ENCODE data around the gene PRRT2.

PRRT2 gene

DNA sequence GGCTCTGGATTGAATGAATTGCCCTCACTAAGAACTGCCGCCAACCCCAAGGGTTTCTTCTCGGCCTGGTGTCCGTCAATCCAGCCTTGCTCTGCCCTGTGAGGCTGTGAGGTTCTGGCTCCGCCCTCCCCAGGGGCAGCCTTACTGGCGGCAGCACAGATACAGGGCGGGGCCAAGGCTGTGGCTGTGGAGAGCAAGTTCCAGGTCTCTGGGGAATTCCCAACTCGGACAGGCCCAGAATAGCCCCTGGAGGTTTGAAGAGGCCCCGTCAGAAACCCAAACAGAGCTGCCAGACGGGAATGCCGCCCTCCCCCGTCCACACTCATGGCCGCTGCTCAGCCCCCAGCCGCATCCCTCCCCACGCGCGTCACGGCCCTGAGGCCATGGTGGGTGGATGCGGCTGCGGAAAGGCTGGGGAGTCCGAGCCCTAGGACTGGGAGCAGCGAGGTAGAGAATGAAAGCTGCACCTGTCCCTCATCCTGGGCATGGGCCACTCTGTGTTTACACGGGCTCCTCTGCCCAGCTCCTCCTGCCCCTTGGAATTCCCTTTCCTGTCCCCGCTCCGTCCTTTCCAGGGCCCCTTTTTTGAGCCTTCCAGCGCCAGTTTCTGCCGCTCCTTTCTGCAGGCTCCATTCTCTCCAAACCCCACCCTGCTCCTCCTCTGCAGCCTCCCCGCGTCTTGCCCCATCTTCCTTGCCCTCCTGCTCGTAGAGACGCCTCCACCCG, 660 bp upstream of the PRRT2 start:
- peak in 1 of 2 donors; percentile 80 for DNase-seq (ENCODE audit: low read depth in 2 of 2)

DNA sequence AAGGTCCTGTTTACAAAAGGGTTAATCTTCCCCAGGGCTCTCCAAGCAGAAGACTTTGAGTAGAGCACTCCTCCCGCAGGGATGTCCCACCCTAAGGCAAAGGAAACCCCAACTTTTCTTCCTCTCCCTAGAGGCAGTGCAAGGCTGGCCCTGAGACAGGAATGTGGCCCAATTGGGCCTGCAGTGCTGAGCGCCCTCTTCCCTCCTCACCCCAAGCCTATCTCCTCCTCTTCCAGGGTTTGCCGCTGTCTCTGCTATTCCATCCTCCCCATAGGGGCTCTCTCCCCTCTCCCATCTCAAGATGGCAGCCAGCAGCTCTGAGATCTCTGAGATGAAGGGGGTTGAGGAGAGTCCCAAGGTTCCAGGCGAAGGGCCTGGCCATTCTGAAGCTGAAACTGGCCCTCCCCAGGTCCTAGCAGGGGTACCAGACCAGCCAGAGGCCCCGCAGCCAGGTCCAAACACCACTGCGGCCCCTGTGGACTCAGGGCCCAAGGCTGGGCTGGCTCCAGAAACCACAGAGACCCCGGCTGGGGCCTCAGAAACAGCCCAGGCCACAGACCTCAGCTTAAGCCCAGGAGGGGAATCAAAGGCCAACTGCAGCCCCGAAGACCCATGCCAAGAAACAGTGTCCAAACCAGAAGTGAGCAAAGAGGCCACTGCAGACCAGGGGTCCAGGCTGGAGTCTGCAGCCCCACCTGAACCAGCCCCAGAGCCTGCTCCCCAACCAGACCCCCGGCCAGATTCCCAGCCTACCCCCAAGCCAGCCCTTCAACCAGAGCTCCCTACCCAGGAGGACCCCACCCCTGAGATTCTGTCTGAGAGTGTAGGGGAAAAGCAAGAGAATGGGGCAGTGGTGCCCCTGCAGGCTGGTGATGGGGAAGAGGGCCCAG, 1.0 kb downstream of the PRRT2 start:
- no peak for DNase-seq (ENCODE audit: low read depth in 2 of 2)

DNA sequence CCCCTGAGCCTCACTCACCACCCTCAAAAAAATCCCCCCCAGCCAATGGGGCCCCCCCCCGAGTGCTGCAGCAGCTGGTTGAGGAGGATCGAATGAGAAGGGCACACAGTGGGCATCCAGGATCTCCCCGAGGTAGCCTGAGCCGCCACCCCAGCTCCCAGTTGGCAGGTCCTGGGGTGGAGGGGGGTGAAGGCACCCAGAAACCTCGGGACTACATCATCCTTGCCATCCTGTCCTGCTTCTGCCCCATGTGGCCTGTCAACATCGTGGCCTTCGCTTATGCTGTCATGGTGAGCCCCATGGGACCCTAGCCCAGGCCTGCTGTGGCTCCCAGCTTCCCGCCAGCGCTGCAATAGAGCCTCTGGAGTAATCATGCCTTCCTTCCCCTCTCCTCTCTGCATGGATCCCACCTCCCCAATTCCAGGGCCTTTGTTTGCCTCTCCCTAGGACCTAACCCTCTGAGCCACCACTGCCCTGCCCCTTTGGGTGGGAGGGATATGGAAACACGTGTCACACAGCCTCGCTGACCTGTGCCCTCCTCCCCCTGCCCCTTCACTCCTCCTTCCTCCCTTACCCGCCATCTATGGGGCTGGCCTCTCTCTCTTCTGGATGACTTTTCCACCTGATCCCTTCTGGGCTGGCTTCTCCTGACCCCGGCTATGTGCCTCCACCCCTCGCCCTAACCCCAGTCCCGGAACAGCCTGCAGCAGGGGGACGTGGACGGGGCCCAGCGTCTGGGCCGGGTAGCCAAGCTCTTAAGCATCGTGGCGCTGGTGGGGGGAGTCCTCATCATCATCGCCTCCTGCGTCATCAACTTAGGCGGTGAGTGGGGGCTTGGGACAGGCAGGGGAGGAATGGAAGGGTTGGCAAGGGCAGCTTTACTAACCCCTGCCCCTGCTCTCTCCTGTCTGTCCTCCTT, 1.9 kb downstream of the PRRT2 start:
- DNase-seq (ENCODE audit: low read depth in 2 of 2) = no peak

DNA sequence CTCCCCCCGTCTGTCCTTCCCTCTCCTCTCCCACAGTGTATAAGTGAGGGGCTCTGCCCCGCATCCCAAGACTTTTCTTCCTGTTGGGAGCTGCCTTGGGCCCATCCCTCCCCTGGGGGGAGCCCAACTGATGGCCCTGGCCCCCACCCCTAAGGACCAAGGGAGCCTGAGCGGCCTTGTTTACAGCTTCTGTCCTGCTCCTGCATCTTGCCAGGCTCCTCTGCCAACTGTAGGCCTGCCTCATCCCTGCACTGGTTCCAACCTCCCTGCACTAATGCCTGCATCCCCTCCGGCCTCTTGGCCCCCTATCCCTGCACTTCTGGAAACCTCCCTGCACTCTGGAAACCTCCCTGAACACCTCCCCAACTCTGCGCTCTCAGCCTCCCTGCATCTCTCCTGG, 2.6 kb downstream of the PRRT2 start:
- DNase-seq (ENCODE audit: low read depth in 2 of 2) = no peak

DNA sequence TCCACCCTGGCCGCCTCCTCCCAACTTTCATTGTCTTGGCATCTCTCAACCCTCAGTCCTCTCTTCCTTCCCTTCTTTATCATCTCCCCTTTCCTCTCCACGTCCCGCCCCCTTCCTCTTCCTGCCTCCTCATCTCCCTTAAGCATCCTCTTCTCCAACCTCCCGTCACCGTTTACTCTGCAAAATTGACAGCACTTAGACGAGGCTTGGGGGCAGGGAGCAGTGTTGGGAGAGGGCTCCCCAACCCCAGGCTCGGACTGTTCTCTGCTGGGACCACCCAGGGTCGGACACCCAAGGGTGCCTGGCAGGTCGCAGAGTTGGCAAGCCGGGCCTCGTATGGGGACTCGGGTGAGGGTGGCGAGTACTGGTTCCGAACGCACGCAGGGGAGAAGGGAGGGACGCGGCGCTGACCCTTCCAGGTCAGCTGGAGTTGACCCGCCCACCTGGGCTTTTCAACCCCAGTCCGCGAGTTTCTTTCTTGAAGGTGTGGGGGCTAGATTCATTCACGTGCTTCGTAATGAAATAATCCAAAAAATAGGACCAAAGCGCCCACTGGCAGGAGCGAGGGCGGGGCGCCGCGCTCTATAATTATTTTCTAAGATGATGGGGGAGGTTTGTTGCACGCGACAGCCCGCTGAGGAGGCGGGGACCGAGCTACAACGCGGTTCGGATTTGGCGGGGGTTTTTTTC, 3.2 kb downstream of the PRRT2 start:
- no peak for DNase-seq (ENCODE audit: low read depth in 2 of 2)

DNA sequence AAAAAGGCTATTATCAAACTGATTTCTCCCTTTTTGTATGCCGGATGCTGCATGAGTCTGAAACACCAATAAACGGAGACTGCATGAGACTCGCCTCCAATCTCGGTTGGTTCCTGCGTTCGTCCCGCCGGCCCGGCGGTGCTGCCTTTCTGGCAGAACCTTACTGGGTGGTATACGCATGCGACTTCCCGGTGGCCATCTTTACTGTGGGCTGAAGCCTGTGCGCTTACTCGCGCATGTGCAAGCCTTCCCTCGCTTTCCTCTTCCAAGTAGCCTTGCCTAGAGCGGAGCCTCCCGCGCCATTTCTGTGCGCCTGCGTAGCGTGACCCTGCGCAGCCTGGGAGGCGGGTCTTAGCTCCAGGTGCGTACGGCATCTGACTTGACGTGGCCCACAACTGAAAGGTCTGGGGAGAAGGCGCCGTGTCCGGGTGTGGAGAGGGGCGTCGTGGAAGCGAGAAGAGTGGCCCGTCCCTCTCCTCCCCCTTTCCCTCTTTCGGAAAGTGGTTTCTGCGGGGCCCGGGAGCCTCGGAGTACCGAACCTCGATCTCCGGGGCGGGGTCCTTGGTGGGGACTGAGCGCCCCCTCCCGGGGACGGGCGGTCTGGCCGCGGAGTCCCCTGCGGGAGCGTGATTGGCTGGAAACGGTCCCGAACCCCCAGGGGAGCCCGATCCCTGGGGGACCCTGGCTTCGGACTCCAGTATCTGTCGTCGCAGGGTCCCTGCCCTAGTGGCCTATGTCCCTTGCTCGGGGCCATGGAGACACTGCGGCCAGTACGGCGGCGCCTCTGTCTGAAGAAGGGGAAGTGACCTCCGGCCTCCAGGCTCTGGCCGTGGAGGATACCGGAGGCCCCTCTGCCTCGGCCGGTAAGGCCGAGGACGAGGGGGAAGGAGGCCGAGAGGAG, 4.0 kb downstream of the PRRT2 start, which contains the start of gene PAGR1:
TSS of gene PAGR1 (plus strand) at position 360 of the 901 bp plus-strand sequence. CDS start at position 734, 374 bp downstream.
- peak; percentile 96 to 97 for DNase-seq (ENCODE audit: low read depth in 2 of 2)

DNA sequence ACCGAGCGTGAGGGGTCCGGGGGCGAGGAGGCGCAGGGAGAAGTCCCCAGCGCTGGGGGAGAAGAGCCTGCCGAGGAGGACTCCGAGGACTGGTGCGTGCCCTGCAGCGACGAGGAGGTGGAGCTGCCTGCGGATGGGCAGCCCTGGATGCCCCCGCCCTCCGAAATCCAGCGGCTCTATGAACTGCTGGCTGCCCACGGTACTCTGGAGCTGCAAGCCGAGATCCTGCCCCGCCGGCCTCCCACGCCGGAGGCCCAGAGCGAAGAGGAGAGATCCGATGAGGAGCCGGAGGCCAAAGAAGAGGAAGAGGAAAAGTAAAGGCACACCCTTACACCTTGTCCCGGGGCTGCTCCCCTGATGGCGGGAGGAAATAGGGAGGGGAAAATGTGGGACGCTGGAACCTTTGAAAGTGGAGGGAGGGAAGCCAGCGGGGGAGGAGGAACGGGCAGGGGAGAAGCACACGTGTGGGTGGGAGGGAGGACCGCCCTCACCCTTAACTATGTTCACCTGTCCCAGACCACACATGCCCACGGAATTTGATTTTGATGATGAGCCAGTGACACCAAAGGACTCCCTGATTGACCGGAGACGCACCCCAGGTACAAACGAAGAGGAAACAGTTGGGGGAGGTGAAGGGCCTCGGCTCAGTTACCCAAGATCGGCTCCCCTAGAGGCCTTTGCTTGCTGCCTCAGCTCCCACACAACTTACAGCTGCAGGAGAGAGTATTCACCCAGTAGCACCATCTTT, 4.9 kb downstream of the PRRT2 start:
- peak; percentile 58 to 71 for DNase-seq (ENCODE audit: low read depth in 2 of 2)

DNA sequence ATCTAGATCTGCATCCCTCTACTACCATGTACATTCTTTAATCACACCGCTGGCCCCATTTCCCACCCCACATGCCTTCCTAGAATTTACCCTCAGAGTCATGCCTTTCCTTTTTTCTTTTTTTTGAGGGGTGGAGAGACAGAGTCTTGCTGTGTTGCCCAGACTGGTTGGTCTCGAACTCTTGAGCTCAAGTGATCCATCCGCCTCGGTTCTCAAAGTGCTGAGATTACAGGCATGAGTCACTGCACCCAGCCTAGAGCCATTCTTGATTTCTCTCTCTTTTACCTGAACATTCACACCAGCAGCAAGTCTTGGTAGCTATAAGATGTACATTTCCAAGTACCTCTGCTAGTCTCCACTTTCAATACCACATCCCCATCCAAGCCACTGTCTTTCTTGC, 6.1 kb downstream of the PRRT2 start:
- DNase-seq (ENCODE audit: low read depth in 2 of 2) = no peak

DNA sequence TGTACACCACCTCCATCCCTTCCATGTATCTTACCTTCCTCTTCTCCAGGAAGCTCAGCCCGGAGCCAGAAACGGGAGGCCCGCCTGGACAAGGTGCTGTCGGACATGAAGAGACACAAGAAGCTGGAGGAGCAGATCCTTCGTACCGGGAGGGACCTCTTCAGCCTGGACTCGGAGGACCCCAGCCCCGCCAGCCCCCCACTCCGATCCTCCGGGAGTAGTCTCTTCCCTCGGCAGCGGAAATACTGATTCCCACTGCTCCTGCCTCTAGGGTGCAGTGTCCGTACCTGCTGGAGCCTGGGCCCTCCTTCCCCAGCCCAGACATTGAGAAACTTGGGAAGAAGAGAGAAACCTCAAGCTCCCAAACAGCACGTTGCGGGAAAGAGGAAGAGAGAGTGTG, 7.5 kb downstream of the PRRT2 start:
- DNase-seq (ENCODE audit: low read depth in 2 of 2) = no peak

DNA sequence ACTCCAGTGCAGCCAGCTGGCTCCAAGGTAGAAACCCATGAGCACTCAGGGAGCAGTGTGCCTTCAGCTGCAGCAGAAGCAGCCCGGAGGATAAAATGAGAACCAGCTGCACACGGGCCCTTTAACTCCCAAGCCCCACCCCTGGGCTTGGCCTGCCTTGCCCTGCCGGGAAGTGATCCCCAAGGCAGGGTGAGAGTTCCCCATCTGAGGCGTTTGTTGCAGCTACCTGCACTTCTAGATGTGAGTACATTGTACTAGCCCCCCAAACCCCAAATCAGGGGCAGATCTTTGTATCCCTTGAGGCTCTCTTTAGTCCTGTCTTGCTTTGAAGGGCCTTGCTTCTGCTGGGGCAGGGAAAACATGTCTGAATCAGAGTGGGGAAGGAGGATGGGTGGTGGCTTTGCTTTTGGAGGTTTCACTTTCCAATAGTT, 8.3 kb downstream of the PRRT2 start, which contains the start of gene MVP:
TSS of gene MVP (plus strand) at position 192 of the 431 bp plus-strand sequence. CDS start 10,088 bp downstream, outside the sequence.
- no peak for DNase-seq (ENCODE audit: low read depth in 2 of 2)

DNA sequence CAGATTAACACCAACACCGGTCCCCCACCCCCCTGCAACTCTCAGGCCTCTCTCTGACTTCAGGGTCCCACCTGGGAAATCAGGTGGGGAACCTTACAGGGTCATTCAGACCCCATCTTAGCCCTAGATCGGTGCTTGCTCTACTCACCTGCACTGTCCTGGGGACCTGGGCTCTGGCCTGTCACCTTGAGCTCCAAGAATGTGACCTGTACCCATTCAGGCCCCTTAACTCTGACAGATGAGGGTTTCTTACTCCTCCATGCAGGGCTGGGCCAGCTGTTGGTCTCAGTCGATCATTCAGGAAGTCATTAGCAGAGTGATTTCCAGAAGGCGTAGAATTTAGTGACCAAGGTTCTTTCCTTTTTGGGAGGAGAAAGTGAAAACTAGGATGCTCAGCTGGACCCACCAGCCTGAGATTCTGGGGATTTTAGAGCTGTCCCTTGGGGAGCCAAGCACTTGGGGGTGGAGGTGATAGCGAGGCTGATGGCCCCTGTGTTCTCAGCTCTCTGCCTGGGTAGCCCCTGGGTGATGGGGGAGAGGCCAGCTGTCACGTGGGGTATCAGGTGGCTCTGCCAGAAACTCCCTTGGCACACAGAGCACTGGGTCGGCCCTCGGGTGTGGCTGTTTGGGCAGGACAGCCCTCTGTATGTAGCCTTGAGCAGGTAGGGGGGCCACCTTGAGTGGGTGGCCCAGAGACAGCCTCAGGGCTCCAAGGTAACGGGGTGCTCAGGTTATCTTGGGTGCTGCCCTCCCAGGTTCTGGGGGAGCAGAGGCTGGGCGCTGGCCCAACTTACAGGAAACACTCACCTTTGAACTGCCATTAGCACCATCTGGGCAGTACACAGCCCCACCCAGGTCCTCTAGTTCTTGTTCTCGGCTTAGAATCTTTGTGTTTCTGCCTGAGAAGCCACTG, 9.0 kb downstream of the PRRT2 start:
- no peak for DNase-seq (ENCODE audit: low read depth in 2 of 2)

DNA sequence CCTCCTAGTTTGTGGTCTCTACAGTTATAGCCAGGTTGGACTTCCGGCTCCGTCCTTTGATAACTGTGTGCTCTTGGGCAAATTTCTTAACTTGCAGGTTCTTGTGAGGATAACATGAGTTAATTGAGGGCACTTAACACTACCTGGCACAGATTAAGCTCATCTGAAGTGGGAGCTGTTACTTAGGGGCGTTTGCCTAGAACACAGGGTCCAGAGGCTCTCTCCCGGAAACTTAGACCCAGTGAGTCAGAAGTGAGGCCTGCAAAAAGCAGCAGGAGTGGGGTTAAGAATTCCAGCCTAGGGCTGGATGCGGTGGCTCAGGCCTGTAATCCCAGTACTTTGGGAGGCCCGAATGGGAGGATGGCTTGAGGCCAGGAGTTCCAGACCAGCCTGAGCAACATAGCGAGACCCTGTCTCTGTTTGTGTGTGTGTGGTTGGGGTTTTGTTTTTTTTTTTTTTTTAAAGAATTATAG, 9.7 kb downstream of the PRRT2 start:
- DNase-seq (ENCODE audit: low read depth in 2 of 2) = no peak

DNA sequence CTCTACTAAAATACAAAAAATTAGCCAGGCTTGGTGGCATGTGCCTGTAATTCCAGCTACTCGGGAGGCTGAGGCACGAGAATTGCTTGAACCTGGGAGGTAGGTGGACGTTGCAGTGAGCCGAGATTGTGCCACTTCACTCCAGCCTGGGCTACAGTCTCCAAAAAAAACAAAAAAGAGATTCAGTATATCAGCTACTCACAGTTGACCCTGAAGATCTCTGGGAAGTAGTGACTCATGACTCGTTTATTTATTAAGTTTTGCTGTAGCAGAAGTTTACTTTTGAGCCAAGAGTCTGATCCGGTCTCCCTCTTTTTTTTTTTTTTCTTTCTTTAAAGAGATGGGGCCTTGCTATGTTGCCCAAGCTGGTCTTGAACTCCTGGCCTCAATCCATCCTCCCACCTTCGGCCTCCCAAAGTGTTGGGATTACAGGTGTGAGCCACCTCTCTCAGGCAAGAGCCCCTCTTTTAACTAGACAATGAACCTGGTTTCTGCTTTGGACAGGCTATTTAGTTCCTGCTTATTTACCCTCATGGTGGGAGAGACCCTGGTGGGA, 12.7 kb downstream of the PRRT2 start:
- no peak for DNase-seq (ENCODE audit: low read depth in 2 of 2)

DNA sequence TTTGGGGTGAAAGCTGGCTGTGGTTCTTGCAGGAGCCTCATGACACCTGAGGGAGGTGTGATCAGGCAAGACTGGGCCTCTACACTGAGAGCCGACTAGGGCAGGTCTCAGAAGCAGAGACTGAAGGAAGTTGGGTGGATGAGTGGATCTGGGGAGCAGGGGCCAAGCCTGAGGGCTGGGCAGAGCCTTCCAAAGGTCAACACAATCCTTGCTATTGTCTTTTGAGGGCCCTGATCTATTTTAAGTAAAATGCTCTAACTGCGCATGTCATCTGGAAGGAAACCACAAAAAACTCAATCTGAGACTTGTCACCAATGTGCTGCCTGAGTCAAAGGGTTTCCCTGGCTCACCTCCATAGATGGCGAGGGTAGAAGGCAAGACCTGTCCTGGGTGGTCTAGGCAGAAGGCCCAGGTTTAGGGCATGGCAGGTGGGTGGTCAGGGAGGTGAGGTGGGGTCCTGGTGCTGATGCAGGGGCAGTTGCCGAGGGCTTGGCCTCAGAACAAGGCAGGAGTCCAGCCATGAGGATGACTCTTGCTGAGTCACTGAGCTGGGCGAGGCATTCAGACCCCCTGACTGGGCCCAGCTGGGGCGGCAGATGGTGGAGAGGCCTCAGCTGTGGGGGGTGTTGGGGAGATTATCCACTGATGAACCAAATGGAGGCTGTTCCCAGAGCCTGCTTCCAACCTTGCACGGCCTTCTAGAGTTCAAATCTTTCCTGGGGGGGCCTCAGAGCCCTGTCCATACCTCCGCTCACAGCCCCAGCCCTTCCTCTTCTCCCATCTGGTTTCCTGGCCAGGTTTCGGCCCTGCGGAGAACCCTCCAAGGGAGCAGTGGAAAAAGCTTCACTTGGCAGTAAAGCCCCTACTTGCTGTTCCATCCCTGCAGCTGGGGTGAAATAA, 13.4 kb downstream of the PRRT2 start:
- DNase-seq (ENCODE audit: low read depth in 2 of 2) = no peak

DNA sequence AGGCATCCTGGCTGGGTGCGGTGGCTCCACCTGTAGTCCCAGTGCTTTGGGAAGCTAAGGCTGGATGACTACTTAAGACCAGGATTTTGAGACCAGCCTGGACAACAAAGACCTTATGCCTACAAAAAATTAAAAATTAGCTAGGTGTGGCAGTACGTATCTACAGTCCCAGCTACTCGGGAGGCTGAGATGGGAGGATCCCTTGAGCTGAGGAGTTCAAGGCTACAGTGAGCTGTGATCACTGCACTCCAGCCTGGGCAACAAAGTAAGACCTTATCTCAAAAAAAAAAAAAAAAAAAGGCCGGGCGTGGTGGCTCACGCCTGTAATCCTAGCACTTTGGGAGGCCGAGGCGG, 14.3 kb downstream of the PRRT2 start:
- no peak for DNase-seq (ENCODE audit: low read depth in 2 of 2)

DNA sequence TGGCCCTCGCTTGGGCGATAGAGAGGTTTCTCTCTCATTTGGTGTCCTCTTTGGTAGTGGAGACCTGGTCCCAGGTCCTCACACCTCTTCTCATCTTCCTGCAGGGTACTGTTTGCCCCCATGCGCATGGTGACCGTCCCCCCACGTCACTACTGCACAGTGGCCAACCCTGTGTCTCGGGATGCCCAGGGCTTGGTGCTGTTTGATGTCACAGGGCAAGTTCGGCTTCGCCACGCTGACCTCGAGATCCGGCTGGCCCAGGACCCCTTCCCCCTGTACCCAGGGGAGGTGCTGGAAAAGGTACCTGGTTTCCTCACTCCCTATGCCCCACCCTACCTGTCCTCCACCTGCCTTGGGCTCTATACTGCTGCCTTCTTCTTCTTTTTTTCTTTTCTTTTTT, 18.8 kb downstream of the PRRT2 start:
- DNase-seq (ENCODE audit: low read depth in 2 of 2) = no peak

DNA sequence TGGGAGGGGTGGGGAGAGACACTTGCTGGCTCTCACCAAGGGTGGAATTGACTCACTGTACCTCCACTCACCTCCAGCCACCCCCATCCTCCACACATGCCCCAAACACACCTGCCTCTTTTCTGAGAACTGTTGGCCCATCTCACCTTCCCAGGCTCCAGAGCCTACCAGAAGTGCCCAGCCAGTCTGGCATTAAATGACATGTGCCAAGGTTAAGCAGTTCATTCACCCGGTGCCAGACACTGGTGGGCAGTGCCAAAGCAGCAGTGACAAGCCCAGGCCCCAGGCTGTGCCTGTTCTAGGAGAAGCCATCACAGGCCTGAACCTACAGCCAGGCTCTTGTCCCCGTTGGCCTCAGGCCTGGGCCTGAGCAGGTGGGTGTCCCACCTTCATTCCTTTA, 19.5 kb downstream of the PRRT2 start:
- no peak for DNase-seq (ENCODE audit: low read depth in 2 of 2)

Data from stimulated activated CD4-positive, alpha-beta T cell treated with anti-CD3 and anti-CD28 coated beads, Interleukin-4, amount 100 ng/mL, for 48 hours (primary cell).